Upper lobe of right lung (tissue), 1 donor: ENCODE results near the gene XPR1. TPM values are rescaled to one million over a fixed set of nuclear protein-coding genes. Genes with fewer than 3 reads are reported as not detected.

Experiments
- ATAC-seq: fragments of 200-7000 bp; cut with Tn5 transposase; one replicate; pipeline ENCODE4 v1.9.1; 2020; ENCODE audit warnings: mild to moderate bottlenecking, moderate library complexity
- DNase-seq: peaks from one replicate; pipeline ENCODE4 v3.0.0-alpha.2; 2020
- H3K27ac ChIP-seq: fragments of 200-600 bp; one replicate; pipeline ENCODE4 v1.8.0; 2022
- H3K27me3 ChIP-seq: fragments of 200-600 bp; one replicate; pipeline ENCODE4 v1.8.0; 2022; ENCODE audit warnings: mild to moderate bottlenecking
- H3K36me3 ChIP-seq: fragments of 200-600 bp; one replicate; pipeline ENCODE4 v1.8.0; 2022
- H3K4me1 ChIP-seq: fragments of 200-600 bp; one replicate; pipeline ENCODE4 v1.8.0; 2022
- H3K4me3 ChIP-seq: fragments of 200-600 bp; one replicate; pipeline ENCODE4 v1.8.0; 2022; ENCODE audit warnings: mild to moderate bottlenecking
- H3K9me3 ChIP-seq: fragments of 200-600 bp; one replicate; pipeline ENCODE4 v1.8.0; 2022
- intact Hi-C: fragments of 100-400 bp; cut with DNase I; formaldehyde crosslinking; loops from one replicate; pipeline ENCODE4 v1.11.0; 2022
- total RNA-seq: library from RNA; stranded (reverse); fragmentation: NEBNext Ultra II Directional; extraction: Animal tissue kit (Norgen Biotek cat#: 25700); gene quantifications from one replicate; pipeline ENCODE4 v1.2.1, GENCODE V29; 2021
- TF ChIP-seq, protein P1 (sequence below): fragments of 200-600 bp; IDR thresholded peaks from one replicate; pipeline ENCODE4 v1.8.0; 2022; ENCODE audit warnings: antibody characterized with exemption
- donor health status: DM: no; HTN: yes; CAD: no; lungs with severe emphysema.

Gene XPR1
- total RNA-seq, 1 donor from 2014 or later = 23.5 TPM

DNA sequence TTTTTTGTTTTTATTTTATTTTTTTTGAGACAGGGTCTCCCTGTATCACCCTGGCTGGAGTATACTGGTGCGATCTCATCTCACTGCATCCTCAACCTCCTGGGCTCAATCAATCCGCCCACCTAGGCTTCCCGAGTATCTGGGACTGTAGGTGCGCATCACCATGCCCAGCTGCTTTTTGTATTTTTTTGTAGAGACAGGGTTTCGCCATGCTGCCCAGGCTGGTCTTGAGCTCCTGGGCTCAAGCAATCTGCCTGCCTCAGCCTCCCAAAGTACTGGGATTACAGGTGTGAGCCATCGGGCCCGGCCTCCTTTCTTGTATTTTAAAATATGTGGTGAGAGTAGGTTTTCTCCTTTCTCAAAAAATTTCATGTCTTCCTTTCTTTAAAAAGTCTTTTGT is 122.6 kb downstream of the XPR1 start:
- H3K36me3 ChIP-seq = no peaks in the 10 kb centered on the region
- intact Hi-C loops = no loop called here
- DNase-seq = no peak
- H3K4me1 ChIP-seq = no peaks in the 10 kb centered on the region
- TF ChIP-seq, protein P1, sequence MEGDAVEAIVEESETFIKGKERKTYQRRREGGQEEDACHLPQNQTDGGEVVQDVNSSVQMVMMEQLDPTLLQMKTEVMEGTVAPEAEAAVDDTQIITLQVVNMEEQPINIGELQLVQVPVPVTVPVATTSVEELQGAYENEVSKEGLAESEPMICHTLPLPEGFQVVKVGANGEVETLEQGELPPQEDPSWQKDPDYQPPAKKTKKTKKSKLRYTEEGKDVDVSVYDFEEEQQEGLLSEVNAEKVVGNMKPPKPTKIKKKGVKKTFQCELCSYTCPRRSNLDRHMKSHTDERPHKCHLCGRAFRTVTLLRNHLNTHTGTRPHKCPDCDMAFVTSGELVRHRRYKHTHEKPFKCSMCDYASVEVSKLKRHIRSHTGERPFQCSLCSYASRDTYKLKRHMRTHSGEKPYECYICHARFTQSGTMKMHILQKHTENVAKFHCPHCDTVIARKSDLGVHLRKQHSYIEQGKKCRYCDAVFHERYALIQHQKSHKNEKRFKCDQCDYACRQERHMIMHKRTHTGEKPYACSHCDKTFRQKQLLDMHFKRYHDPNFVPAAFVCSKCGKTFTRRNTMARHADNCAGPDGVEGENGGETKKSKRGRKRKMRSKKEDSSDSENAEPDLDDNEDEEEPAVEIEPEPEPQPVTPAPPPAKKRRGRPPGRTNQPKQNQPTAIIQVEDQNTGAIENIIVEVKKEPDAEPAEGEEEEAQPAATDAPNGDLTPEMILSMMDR = no peak
- H3K27me3 ChIP-seq = no peaks in the 10 kb centered on the region
- no peak overlapping the region for H3K4me3 ChIP-seq
- H3K27ac ChIP-seq = no peak overlapping the region
- no peak for ATAC-seq
- H3K9me3 ChIP-seq = no peaks in the 10 kb centered on the region

DNA sequence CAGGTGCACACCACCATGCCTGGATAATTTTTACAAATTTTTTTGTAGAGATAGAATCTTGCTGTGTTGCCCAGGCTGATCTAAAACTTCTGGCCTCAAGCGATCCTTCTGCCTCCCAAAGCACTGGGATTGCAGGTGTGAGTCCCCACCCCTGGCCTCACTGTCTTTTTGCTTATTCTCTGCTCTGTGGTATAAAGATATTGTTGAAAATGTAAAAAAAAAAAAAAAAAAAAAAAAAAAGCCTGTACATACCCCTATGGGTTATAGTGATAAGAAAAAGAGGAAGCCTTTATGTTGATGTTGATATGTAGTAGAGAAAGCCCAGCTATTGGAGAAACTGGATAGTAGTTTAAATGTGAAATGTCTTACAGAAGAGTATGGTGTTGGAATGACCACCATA is 125.8 kb downstream of the XPR1 start:
- Histone ChIP-seq H3K4me3 (no peak overlapping the region), H3K27me3 (no peaks in the 10 kb centered on the region), H3K36me3 (no peaks in the 10 kb centered on the region), H3K27ac (no peak overlapping the region), H3K4me1 (no peaks in the 10 kb centered on the region), H3K9me3 (no peaks in the 10 kb centered on the region)
- TF ChIP-seq, protein P1 = no peak
- no peak for DNase-seq
- intact Hi-C loops = no loop called here
- no peak for ATAC-seq

DNA sequence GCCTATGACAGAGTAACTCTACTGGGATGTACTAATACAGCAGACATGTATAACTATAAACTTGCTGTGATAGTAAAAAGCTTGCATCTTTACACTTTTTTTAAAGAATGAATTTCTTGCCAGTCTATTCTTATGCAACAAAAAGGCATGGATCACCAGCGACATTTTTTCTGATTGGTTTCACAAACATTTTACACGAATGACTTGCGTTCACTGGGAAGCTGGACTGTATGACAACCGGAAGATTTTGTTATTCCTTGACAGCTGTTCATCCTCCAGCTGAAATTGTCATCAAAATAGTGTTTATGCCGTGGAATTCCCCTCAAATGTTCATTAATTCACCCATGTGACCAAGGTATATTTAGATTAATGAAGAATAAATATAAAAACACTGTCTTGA is 131.0 kb downstream of the XPR1 start:
- H3K36me3 ChIP-seq = no peaks in the 10 kb centered on the region
- H3K4me1 ChIP-seq = no peaks in the 10 kb centered on the region
- TF ChIP-seq, protein P1 = no peak
- ATAC-seq (no peak), DNase-seq (no peak)
- intact Hi-C loops = no loop called here
- no peaks in the 10 kb centered on the region for H3K27me3 ChIP-seq
- H3K4me3 ChIP-seq = no peak overlapping the region
- H3K9me3 ChIP-seq = no peaks in the 10 kb centered on the region
- H3K27ac ChIP-seq = no peak overlapping the region

DNA sequence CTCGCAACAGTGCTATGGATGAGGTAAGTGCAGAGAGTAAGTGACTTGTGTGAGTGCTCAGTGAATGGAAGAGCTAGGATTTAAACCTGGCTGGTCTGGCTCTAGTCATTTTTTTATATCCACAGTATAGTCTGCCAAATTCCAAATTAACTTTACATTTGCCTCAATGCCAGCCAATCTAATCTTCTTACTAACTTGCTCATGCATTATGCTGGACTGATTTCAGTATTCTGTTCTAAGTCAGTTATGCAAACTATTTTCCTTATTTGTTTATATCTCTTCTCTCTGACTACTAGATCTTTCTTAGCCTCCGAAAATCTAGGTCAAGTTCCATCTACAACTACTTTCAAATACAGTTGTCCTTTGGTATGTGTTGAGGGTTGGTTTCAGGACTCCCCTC is 133.3 kb downstream of the XPR1 start:
- Histone ChIP-seq H3K9me3 (no peaks in the 10 kb centered on the region), H3K36me3 (no peaks in the 10 kb centered on the region), H3K4me3 (no peak overlapping the region), H3K27me3 (no peaks in the 10 kb centered on the region), H3K27ac (no peak overlapping the region), H3K4me1 (no peaks in the 10 kb centered on the region)
- DNase-seq = no peak
- ATAC-seq = no peak
- TF ChIP-seq, protein P1 = no peak
- intact Hi-C loops = no loop called here

DNA sequence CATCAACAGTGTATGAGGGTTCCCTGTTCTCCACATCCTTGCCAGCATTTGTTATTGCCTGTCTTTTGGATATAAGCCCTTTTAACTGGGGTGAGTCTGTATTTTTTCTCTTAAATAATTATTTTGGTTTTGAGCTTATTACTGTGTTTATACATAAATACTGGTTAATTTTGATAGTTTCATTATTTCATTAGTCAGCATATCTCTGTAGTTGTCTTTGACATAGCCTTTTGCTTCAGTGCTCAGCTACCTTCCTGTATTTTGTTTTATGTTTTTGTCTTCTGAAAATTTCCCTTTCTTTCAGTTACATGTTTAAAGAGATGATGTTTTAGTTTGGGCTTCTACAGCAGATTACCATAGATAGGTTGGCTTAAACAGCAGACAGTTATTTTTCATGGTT is 138.1 kb downstream of the XPR1 start:
- intact Hi-C loops = no loop called here
- no peaks in the 10 kb centered on the region for H3K4me1 ChIP-seq
- no peaks in the 10 kb centered on the region for H3K36me3 ChIP-seq
- no peak overlapping the region for H3K4me3 ChIP-seq
- H3K9me3 ChIP-seq = no peaks in the 10 kb centered on the region
- DNase-seq = no peak
- no peaks in the 10 kb centered on the region for H3K27me3 ChIP-seq
- TF ChIP-seq, protein P1 = no peak
- H3K27ac ChIP-seq = no peak overlapping the region
- no peak for ATAC-seq

DNA sequence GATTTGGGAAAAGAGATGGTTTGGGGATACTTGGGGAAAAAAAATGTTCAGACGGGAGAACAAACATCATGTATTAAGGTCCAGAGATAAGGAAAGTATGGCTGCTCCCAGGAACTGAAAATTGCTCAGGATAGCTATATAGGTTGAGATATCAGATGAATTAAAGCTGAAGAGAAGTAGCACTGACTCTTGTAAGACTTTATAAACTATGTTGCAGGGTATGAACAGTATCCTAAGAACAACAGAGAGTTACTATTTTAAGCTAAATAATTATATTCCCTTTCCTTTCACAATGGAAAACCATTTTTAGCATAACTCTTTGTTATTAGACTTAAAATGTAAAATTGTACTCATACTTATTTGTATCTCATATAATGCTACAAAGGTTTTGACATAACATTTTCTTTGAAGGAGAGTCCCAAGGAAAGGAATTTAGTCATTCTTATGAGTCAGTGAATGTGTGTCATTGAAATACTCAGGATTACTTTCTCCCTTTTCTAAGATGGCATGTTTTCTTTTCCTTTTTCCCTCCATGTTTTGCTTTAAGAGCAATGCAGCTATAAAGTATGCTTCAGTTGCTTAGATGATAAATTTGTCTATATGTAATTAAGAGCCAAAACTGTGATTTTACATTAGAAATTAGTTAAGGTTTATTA is 141.5 kb downstream of the XPR1 start:
- no peak overlapping the region for H3K4me3 ChIP-seq
- no peaks in the 10 kb centered on the region for H3K4me1 ChIP-seq
- intact Hi-C loops = no loop called here
- no peaks in the 10 kb centered on the region for H3K36me3 ChIP-seq
- H3K27ac ChIP-seq = no peak overlapping the region
- no peak for DNase-seq
- no peaks in the 10 kb centered on the region for H3K27me3 ChIP-seq
- H3K9me3 ChIP-seq = no peaks in the 10 kb centered on the region
- TF ChIP-seq, protein P1 = no peak
- ATAC-seq = no peak
